GM23248 (cell line): ENCODE results near the gene TBC1D14. TPM values are rescaled to one million over a fixed set of nuclear protein-coding genes. Genes with fewer than 3 reads are reported as not detected.
A peak's percentile ranks its signal among the peaks of the same experiment; 100 is the strongest.

Experiments
- DNase-seq: peaks from one replicate; pipeline ENCODE4 v3.0.0-alpha.2; 2015
- H2AFZ ChIP-seq: fragments of 200-600 bp; sonication (generic); 2 replicates; pipeline ENCODE4 v1.6.1; 2016; ENCODE audit warnings: antibody characterized with exemption
- H3F3A ChIP-seq: fragments of 200-600 bp; sonication (generic); 2 replicates; pipeline ENCODE4 v1.6.1; 2016; ENCODE audit warnings: mild to moderate bottlenecking, antibody characterized with exemption, mixed run types; ENCODE audit not compliant: insufficient read depth
- H3K27ac ChIP-seq: fragments of 200-600 bp; sonication (generic); 2 replicates; pipeline ENCODE4 v1.5.1; 2016; ENCODE audit warnings: mild to moderate bottlenecking
- H3K27me3 ChIP-seq: fragments of 200-600 bp; sonication (generic); replicated peaks from 2 replicates; pipeline ENCODE4 v1.6.1; 2016; ENCODE audit warnings: mild to moderate bottlenecking; ENCODE audit not compliant: insufficient read depth
- H3K36me3 ChIP-seq: fragments of 200-600 bp; sonication (generic); 2 replicates; pipeline ENCODE4 v1.6.1; 2016; ENCODE audit warnings: low read depth, mild to moderate bottlenecking
- H3K4me1 ChIP-seq: fragments of 200-600 bp; sonication (generic); 2 replicates; pipeline ENCODE4 v1.6.1; 2016; ENCODE audit warnings: mild to moderate bottlenecking; ENCODE audit not compliant: insufficient read depth
- H3K4me2 ChIP-seq: fragments of 200-600 bp; sonication (generic); one replicate; pipeline ENCODE4 v1.6.1; 2016; ENCODE audit warnings: mild to moderate bottlenecking; ENCODE audit not compliant: unreplicated experiment
- H3K4me3 ChIP-seq: fragments of 200-600 bp; sonication (generic); 2 replicates; pipeline ENCODE4 v1.5.1; 2016; ENCODE audit warnings: mild to moderate bottlenecking
- H3K79me2 ChIP-seq: fragments of 200-600 bp; sonication (generic); 2 replicates; pipeline ENCODE4 v1.6.1; 2016; ENCODE audit warnings: mild to moderate bottlenecking; ENCODE audit not compliant: insufficient read depth
- H3K9ac ChIP-seq: fragments of 200-600 bp; sonication (generic); 2 replicates; pipeline ENCODE4 v1.6.1; 2016; ENCODE audit warnings: mild to moderate bottlenecking
- H3K9me2 ChIP-seq: fragments of 200-600 bp; sonication (generic); 2 replicates; pipeline ENCODE4 v1.6.1; 2016; ENCODE audit warnings: mixed run types, mild to moderate bottlenecking, moderate library complexity; ENCODE audit not compliant: insufficient read depth
- H3K9me3 ChIP-seq: fragments of 200-600 bp; sonication (generic); one replicate; pipeline ENCODE4 v1.6.1; 2017; ENCODE audit warnings: low read depth
- H4K20me1 ChIP-seq: fragments of 200-600 bp; sonication (generic); 2 replicates; pipeline ENCODE4 v1.6.0; 2016; ENCODE audit not compliant: insufficient read depth
- EZH2 ChIP-seq: fragments of 200-600 bp; sonication (generic); IDR thresholded peaks from 2 replicates; pipeline ENCODE4 v1.6.1; 2018; ENCODE audit warnings: antibody characterized with exemption, mild to moderate bottlenecking; ENCODE audit not compliant: insufficient read depth, poor library complexity, severe bottlenecking
- EZH2phosphoT487 ChIP-seq: fragments of 200-600 bp; sonication (generic); IDR thresholded peaks from 2 replicates; pipeline ENCODE4 v1.6.1; 2018; ENCODE audit warnings: antibody characterized with exemption, moderate library complexity, mild to moderate bottlenecking, low read depth; ENCODE audit not compliant: insufficient read depth
- WGBS, 2 experiments: methylation state at CpG; one replicate each; pipeline ENCODE4 v1.1.6; 2015 to 2017; ENCODE audit warnings: low lambda C conversion rate in 2 of 2, low coverage in 1 of 2; ENCODE audit errors: missing lambda C conversion rate in 2 of 2; 5-methylcytosine and 5-hydroxymethylcytosine counted together
- in situ Hi-C: fragments of 300-500 bp; cut with MboI; formaldehyde crosslinking; loops from 2 replicates; pipeline ENCODE4 v1.15.0; 2020
- polyA plus RNA-seq: library from polyadenylated mRNA; unstranded; fragments of >200 nt; fragmentation: Nextera tagmentation; extraction: Ambion mirVana; gene quantifications from 2 replicates; pipeline ENCODE4 v1.2.1, GENCODE V29; 2016
- total RNA-seq: library from RNA; depleted of rRNA; stranded (reverse); fragments of >200 nt; shearing (Covaris generic); gene quantifications from 2 replicates; pipeline ENCODE4 v1.2.3, GENCODE V29; 2014

TBC1D14 gene
- total and polyA plus RNA-seq, 2 experiments from 2014 or later: 20.4 to 39.1 TPM

GRCh38 chr4:6943012-6943884 is 33.6 kb downstream of the TBC1D14 start:
- DNase-seq: no peak
- Histone ChIP-seq H3K9me3 (no peaks in the 10 kb centered on the region), H3K9me2 (no peaks in the 10 kb centered on the region), H3K79me2 (peaks cover 18% of the 10 kb centered on the region; the same call in 1 of the 2 replicates), H3K4me3 (no peak overlapping the region), H3F3A (peaks cover 16% of the 10 kb centered on the region; the same call in 1 of the 2 replicates), H3K27ac (peak overlapping the region; percentile 87), H4K20me1 (no peaks in the 10 kb centered on the region), H2AFZ (peak overlapping the region; percentile 71; the same call in 1 of the 2 replicates), H3K27me3 (no peaks in the 10 kb centered on the region), H3K4me2 (peak overlapping the region; percentile 94), H3K4me1 (peaks cover 19% of the 10 kb centered on the region), H3K9ac (no peak overlapping the region), H3K36me3 (no peaks in the 10 kb centered on the region)
- in situ Hi-C loops: no loop called here
- TF ChIP-seq EZH2phosphoT487 (no peak), EZH2 (no peak)
- WGBS, 2 experiments: 88 to 93% methylated on average over 19 of the region's 19 CpGs

GRCh38 chr4:6943885-6944225 is 34.2 kb downstream of the TBC1D14 start:
- Histone ChIP-seq H3K79me2 (peaks cover 18% of the 10 kb centered on the region; the same call in 1 of the 2 replicates), H3K36me3 (no peaks in the 10 kb centered on the region), H2AFZ (no peak overlapping the region), H3K4me2 (no peak overlapping the region), H3F3A (peaks cover 16% of the 10 kb centered on the region; the same call in 1 of the 2 replicates), H3K9me2 (no peaks in the 10 kb centered on the region), H3K27me3 (no peaks in the 10 kb centered on the region), H4K20me1 (no peaks in the 10 kb centered on the region), H3K9ac (no peak overlapping the region), H3K4me1 (peaks cover 19% of the 10 kb centered on the region), H3K4me3 (no peak overlapping the region), H3K9me3 (no peaks in the 10 kb centered on the region), H3K27ac (no peak overlapping the region)
- 90 to 92% methylated on average over 16 of the region's 16 CpGs for WGBS, 2 experiments
- TF ChIP-seq EZH2: no peak
- no peak for TF ChIP-seq EZH2phosphoT487
- no peak for DNase-seq
- in situ Hi-C loops: no loop called here

- H3F3A ChIP-seq: peaks cover 16% of the 10 kb centered on the region; the same call in 1 of the 2 replicates
- WGBS, 2 experiments: 88 to 89% methylated on average over 20 of the region's 20 CpGs
Measured at GRCh38 chr4:6944301-6945051, 34.9 kb downstream of the TBC1D14 start.

GRCh38 chr4:6945052-6945409 is 35.4 kb downstream of the TBC1D14 start:
- TF ChIP-seq EZH2 (no peak), EZH2phosphoT487 (no peak)
- Histone ChIP-seq H3K9ac (no peak overlapping the region), H3K9me2 (no peaks in the 10 kb centered on the region), H4K20me1 (no peaks in the 10 kb centered on the region), H3K36me3 (no peaks in the 10 kb centered on the region), H3K27ac (no peak overlapping the region), H2AFZ (no peak overlapping the region), H3F3A (peaks cover 16% of the 10 kb centered on the region; the same call in 1 of the 2 replicates), H3K4me1 (peaks cover 19% of the 10 kb centered on the region), H3K4me3 (no peak overlapping the region), H3K27me3 (no peaks in the 10 kb centered on the region), H3K79me2 (peaks cover 20% of the 10 kb centered on the region; the same call in 1 of the 2 replicates), H3K4me2 (no peak overlapping the region), H3K9me3 (no peaks in the 10 kb centered on the region)
- no peak for DNase-seq
- in situ Hi-C loops: no loop called here
- WGBS, 2 experiments: 97 to 100% methylated on average over 2 of the region's 2 CpGs

More at GRCh38 chr4:6944301-6945051, 34.9 kb downstream of the TBC1D14 start:
- Histone ChIP-seq H3K9ac (no peak overlapping the region), H3K4me1 (peaks cover 19% of the 10 kb centered on the region), H3K79me2 (peaks cover 22% of the 10 kb centered on the region; the same call in 1 of the 2 replicates), H3K4me2 (no peak overlapping the region), H3K9me3 (no peaks in the 10 kb centered on the region), H3K9me2 (no peaks in the 10 kb centered on the region), H4K20me1 (no peaks in the 10 kb centered on the region), H3K27me3 (no peaks in the 10 kb centered on the region), H2AFZ (no peak overlapping the region), H3K4me3 (no peak overlapping the region), H3K27ac (no peak overlapping the region), H3K36me3 (no peaks in the 10 kb centered on the region)
- no peak for TF ChIP-seq EZH2phosphoT487
- no peak for TF ChIP-seq EZH2
- DNase-seq: no peak
- in situ Hi-C loops: no loop called here
